Fibroblast of skin of scalp (primary cell): ENCODE measurements around the gene CPED1.
"Not testable (repeated sequence)": the region's sequence is repeated elsewhere in the genome, so short reads cannot be mapped to it uniquely, and the experiment has no call there.

Experiments used
- DNase-seq: peaks from one replicate; pipeline ENCODE4 v3.0.0-alpha.2; 2013

The CPED1 gene

GRCh38 chr7:121297843-121298242 is 309.3 kb downstream of the CPED1 start:
- no peak for DNase-seq

DNA sequence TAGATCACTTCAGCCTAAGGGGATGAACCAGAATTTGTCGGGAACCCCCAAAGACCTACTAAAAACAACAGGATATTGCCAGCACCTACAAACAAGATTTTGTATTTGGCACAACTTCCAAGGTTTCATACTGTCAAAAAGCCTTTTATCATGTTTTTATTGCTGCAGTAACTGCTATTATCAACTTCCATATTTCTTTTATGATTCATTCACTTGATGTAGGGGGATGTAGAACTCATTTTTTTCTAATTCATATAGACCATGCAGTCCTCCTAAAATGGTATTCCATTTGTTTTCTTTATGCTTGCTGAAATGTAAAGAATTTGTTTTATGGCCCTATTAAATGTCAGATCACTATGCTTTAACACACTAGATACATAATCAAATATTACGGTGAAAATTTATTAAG is 310.3 kb downstream of the CPED1 start:
- DNase-seq: peak; percentile 50

- no peak for DNase-seq
These were observed 312.3 kb downstream of the CPED1 start for GRCh38 chr7:121300685-121301420.

DNA sequence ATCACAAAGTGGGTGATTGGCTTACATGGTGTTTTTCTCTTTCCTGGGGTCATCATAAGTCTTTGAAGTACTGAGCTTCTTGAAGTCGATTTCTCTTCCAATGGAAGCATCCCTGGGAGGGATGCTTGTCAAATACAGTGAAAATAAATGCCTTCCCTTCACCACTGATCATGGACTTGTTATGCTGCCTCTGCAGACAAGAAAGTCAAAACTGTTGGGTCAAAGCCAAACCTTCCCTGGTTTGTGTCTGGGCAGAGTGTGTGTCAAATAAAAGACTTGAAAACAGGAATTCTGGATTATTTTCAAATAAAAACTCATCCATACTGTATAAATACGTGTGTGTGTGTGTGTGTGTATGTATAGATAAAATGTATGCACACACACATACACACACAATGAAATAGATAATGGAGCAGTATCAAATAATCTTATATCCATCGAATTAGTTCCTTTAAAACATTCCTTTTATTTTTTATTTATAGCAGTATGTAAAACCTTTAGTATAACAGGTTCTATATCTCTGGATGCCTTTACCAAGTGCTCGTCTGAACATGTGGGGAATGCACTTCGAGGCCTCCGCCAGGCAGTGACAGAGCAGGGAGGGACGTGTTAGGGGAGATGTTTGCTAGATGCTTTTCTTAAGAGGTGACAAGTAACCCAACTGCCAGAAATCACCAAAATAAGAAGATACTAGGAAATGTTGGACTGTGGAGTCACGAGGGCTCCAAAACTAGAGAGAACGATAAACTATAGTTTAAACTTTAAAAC is 313.1 kb downstream of the CPED1 start:
- peak; percentile 65 for DNase-seq

- peak; percentile 87 for DNase-seq
These were observed 313.8 kb downstream of the CPED1 start for GRCh38 chr7:121302214-121302745.

DNA sequence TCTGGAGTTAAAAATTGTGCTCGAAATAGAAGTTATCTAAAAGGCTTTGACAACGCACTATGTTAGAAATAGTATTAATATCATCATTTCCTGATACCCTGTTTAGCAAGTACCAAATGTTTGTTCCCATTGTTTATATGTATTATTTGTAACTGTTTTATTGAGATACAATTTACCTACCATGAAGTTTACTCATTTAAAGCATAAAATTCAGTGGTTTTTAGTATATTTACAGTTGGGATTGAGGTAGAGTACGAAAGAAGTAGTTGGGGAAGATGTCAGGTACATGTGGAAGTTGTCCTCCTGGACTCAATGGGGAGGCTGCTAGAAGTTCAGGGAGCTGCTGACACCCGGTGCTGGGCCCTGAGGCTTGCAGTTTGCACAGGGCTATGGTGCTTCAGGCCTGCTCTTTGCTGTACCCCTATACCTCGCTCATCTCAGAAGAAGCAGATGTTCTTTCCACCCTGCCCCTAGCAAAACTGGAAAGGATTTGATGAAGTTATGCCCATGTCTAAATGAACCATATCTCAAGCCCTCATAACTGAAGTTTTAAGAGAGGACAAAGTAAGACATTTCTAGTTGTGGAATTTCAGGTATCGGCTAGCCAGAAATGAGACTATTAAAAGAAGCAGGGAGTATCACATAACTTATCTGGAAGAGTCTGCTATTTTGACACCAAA is 315.1 kb downstream of the CPED1 start:
- no peak for DNase-seq

DNA sequence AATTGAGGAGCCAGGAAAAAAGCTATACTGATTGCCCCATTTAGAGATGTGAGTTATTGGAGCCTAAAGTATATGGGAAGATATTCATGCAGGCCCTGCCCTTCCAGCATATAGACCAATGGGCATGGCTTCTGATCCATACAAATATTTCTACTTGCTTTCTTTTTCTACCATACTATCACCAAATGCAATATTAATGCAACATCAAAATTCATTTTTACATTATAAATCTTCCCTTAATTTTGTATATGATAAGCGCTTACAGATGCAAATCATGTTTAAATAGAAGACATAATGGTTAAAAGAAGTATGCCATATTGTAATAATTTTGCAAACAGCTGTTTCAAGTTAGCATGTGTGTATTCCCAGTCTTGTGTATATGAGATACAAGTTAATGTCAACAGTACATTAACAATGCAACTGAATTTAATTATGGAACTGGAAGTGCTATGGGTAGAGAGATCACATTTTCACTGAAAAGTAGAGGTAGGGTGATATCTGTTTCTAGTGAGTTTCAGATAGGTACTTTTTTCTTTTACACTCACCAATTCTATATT is 315.7 kb downstream of the CPED1 start:
- no peak for DNase-seq

- peak; percentile 54 for DNase-seq
These were observed 316.6 kb downstream of the CPED1 start for GRCh38 chr7:121305109-121305508.

DNA sequence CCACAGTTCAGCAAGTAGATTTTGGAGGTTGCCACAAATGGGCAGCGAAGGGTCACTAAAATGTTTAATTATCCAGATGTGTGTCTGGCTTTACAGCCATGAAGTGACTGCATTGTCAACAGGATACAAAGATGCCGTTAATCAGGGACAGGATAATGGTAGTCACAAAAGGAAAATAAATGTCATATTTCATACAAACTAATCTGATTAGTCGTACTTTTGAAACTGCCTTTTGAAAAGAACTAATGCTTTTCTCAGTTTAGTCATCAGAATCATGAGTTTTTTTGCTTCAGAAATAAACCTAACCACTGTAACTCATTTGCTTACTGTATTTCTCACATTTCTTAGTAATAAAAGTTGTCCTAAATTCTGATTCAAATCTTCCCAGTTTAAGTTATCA is 318.1 kb downstream of the CPED1 start:
- no peak for DNase-seq

DNA sequence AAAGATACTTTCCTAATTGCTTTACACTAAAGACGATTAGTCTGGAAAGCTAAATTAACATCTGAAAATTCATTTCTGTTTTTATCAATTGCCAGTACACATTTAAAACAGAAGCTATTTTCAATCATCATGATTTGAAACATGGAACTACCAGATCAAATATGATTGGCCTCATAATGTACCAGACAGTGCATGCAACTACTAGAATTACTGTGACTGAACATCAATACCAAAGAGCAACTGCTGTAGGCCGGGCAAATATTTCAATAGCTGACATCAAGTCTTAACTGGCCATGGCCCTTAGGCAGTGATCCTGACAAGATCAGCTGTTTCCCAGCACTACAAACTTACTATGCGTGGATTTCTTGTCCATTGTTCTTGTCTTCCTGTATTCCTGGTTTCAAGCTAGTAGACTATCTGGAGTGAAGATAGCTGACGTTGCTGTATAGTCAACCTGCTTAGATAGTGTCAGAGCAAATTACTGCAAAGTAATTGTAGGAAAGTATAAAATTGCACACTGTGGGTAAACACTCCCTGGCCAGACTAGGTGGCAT is 318.6 kb downstream of the CPED1 start:
- no peak for DNase-seq

DNA sequence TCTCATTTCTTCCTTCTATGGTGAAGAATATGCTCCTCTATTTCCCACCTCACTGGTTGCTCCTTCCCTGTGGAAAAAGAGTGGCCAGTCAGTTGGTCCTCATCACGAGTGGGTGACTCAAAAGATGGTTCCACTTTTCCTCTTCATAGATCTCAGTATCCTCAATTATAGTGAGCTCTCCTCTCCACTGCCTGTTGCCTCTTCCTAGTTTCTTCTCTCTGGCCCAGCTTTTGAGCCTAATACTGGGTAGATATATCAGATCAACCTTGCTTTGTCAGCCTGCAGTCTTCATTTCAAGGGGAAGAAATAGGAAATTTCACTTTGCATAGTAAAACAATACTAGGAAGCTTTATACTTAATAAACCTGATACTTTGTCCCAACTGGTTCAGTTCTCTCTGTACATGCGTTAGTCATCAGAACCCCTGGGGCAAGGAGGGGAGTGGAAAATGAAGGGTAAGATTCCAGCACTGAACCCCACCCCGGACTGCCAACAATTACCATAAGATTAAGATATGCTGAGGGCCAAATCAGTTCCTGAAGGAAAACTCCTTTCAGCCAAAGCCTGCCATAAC is 324.8 kb downstream of the CPED1 start:
- peak; percentile 65 for DNase-seq

DNA sequence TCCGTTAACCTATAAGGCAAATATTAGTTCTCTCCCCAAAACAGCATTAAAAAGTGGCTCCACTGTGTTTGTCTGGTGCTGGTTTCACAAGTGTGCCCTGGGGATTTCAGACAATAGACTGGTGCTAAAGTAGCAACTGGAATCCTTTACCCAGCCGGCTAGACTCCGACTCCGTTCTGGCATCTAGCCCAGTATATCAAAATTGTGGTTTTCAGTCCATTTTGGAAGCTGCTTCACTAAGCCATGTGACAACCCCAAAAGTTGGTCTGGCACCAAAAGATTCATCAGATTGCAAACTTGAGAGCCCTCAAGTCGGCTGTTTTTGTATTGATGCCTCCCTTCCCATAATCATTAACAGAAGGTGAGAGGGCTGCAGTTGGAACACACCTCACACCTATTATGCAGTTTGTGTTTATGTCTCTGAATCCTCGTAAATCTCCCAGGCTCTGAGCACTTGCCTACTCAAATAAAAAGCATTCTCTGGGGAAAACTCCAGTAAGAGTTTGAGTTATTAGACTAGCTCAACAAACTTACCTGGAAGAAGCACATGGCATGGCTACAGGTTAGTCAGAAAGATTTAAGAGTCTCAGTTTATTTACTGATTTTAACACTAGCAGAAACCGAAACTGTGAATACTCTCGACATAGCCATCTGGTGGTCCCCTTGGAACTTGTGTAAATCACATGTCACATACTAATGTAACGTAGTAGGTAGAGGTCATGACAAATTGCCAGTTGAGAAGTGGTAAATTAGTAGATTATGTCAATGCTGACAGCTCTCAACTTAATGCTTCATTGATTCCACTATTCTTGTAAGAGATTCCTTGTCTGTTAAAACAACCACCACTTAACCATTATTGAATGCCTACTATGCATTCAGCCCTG is 325.5 kb downstream of the CPED1 start:
- DNase-seq: peak; percentile 84

DNA sequence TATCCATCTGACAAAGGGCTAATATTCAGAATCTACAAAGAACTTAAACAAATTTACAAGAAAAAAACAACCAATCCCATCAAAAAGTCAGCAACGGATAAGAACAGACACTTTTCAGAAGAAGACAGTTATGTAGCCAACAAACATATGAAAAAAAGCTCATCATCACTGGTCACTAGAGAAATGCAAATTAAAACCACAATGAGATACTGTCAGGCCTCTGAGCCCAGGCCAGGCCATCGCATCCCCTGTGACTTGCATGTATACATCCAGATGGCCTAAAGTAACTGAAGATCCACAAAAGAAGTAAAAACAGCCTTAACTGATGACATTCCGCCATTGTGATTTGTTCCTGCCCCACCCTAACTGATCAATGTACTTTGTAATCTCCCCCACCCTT is 326.7 kb downstream of the CPED1 start:
- not testable (repeated sequence) for DNase-seq

- no peak for DNase-seq
These were observed 333.9 kb downstream of the CPED1 start for GRCh38 chr7:121322460-121322859.

GRCh38 chr7:121323515-121324302 is 335.2 kb downstream of the CPED1 start:
- DNase-seq: no peak

GRCh38 chr7:121327671-121328070 is 339.2 kb downstream of the CPED1 start:
- no peak for DNase-seq

GRCh38 chr7:121328508-121329190 is 340.1 kb downstream of the CPED1 start, which contains the start of gene WNT16:
WNT16 (plus strand) TSS chr7:121329000; CDS start chr7:121329293, 293 bp downstream.
- DNase-seq: no peak

- no peak for DNase-seq
These were observed 340.9 kb downstream of the CPED1 start for GRCh38 chr7:121329191-121330052.
